Measurements from ENCODE around the gene RPRML. TPM values are rescaled to one million over a fixed set of nuclear protein-coding genes. Genes with fewer than 3 reads are reported as not detected.

The RPRML gene
- total RNA-seq, 1 experiment from 2014 or later: 1.3 TPM

- no peak for DNase-seq
- Histone ChIP-seq H3K79me2 (ENCODE audit: insufficient read depth, low read length) (no peaks in the 10 kb centered on the region), H2BK120ac (ENCODE audit: low read depth, low read length, poor library complexity, severe bottlenecking) (no peak overlapping the region), H3K27me3 (ENCODE audit: insufficient read depth, low read length) (no peaks in the 10 kb centered on the region), H3K9ac (ENCODE audit: extremely low read depth, insufficient read length, low read length) (no peak overlapping the region), H2AFZ (ENCODE audit: low read length) (no peak overlapping the region), H3K4me2 (ENCODE audit: insufficient read depth, insufficient read length, low read length) (no peak overlapping the region), H3K4ac (ENCODE audit: low read depth, low read length) (no peak overlapping the region), H4K8ac (replicated peaks; ENCODE audit: insufficient read length, low read depth, low read length) (no peak overlapping the region), H3K56ac (ENCODE audit: insufficient read length, low read depth, low read length) (no peak overlapping the region), H2BK20ac (ENCODE audit: low read depth, low read length, poor library complexity, severe bottlenecking) (no peak overlapping the region), H4K20me1 (ENCODE audit: control insufficient read depth, insufficient read depth, insufficient read length) (no peaks in the 10 kb centered on the region), H2AK5ac (ENCODE audit: insufficient read length, low read length) (no peak overlapping the region), H3T11ph (ENCODE audit: low read length) (no peak overlapping the region), H3K27ac (ENCODE audit: insufficient read length, low read depth, low read length) (no peak overlapping the region), H4K91ac (ENCODE audit: insufficient read length, low read depth, low read length) (no peak overlapping the region), H3K18ac (ENCODE audit: insufficient read length, low read depth, low read length) (no peak overlapping the region), H2BK12ac (ENCODE audit: insufficient read length, low read depth, low read length) (no peak overlapping the region), H3K4me1 (ENCODE audit: insufficient read depth, low read length) (no peaks in the 10 kb centered on the region), H3K23me2 (ENCODE audit: insufficient read length, low read depth, low read length, poor library complexity, severe bottlenecking) (peaks cover 2% of the 10 kb centered on the region), H3K9me3 (ENCODE audit: control insufficient read depth, low read depth, low read length) (no peaks in the 10 kb centered on the region), H3K79me1 (ENCODE audit: insufficient read depth, low read depth, low read length, poor library complexity, severe bottlenecking) (no peaks in the 10 kb centered on the region), H3K14ac (ENCODE audit: insufficient read depth, low read length) (no peak overlapping the region), H3K23ac (ENCODE audit: insufficient read length, low read depth, low read length) (no peak overlapping the region), H4K5ac (ENCODE audit: insufficient read length, low read depth, low read length) (no peak overlapping the region), H2BK5ac (ENCODE audit: insufficient read length, low read length) (no peak overlapping the region), H2BK15ac (ENCODE audit: low read depth, low read length) (no peak overlapping the region)
- Mint-ChIP-seq H3K9me3 (no peaks in the 10 kb centered on the region; a peak in 1 of 5 replicates), H3K36me3 (ENCODE audit: insufficient read depth in 1 of 3, low read depth in 3 of 3) (peaks cover 5 to 14% (median 13%) of the 10 kb centered on the region in 3 experiments; a peak in 4 of 7 replicates), H3K4me1 (peaks cover 8 to 13% of the 10 kb centered on the region in 2 experiments), H3K27me3 (ENCODE audit: low read depth) (peaks cover 20% of the 10 kb centered on the region), H3K27ac (no peak overlapping the region), H3K4me3 (no peak overlapping the region)
- TF ChIP-seq CTCF (conservative IDR thresholded peaks at IDR 0.05): no peak
- no CpG with 5 or more reads among the region's 16 CpGs for WGBS (ENCODE audit: extremely low coverage, insufficient read length, low lambda C conversion rate)
Observed at GRCh38 chr17:46950997-46951621, 27.9 kb downstream of the RPRML start.

Measured in H9 (cell line).